HG03342 (cell line): Measurements from ENCODE around the gene ENOX1.

ENCODE experiments used
- ATAC-seq: cut with Tn5 transposase; IDR thresholded peaks from one replicate; pipeline ENCODE4 v1.9.1; 2021; ENCODE audit warnings: mild to moderate bottlenecking, moderate library complexity; ENCODE audit not compliant: unreplicated experiment

Gene ENOX1

GRCh38 chr13:43492745-43493144 lies 294.0 kb downstream of the ENOX1 start:
- no peak for ATAC-seq

GRCh38 chr13:43492311-43492710 lies 294.5 kb downstream of the ENOX1 start:
- ATAC-seq: no peak

GRCh38 chr13:43489233-43489632 lies 297.5 kb downstream of the ENOX1 start:
- no peak for ATAC-seq

DNA sequence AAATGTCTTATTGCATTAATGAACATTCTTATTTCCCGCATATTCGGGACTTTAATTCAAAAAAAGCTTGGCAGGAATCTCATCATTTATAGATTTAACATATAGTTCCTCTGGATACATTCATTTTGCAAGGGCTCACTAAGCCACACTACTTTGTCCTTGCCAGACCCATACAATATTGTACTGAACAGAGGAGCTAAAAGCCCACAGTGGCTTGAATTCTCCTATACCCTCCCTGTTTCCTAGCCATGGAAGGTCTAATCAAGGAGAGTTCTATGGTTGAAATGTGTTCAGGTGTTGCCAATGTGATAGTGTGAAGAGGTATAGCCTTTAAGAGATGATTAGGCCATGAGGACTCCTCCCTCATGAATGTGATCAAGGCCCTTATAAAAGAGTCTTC lies 298.9 kb downstream of the ENOX1 start:
- no peak for ATAC-seq

DNA sequence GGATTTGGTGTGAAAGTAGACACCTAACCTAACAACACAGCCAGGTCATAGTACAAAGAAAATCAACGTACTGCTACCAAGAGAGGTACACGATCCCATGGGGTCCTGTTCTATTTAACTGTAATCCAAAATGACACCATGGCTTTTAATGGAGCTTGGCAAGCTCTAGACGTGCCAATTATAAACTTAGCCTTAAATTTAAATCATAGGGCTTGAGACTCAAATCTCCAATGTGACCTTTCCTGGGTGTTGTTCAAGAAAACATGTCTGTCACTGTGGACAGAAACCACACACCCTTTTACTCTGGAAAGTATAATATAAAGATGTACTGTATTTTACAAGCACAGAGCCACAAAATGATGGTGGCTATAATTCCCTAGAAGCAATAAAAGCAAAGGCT lies 299.3 kb downstream of the ENOX1 start:
- ATAC-seq: no peak

DNA sequence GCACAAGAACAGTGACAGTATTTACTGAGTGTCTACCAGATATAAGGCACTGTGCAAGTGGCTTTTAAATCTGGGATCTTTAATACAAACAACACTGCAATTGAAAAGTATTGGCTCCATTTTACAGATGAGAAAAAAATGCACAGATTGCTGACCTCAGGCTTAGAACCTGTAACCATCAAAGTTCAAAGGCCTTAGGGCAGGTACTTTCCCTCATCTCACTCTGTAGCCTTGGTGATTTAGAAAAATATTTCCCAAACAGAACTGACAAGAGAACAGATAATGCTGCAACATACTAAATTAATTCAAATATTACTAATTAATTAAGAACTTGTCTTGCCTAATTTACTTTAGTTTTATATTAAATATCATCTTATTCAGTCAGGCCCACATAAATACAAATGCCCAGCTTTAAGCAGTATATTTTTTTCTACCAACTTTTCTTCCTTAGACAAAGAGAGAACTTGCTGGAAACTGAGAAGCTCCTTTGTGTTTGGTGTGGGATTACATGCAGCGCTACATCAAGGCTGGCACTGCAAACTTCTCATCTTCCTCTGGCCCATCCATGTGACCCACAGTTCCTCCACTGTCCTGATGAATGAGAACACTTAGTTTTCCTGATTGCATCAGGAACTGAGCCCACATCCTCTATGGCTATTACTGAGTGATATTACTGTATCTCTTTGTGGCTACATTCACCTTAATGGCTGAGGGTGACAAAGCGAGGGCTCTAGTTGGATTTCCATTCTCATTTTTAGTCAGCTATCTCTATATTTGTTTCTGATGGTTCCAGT lies 302.1 kb downstream of the ENOX1 start:
- no peak for ATAC-seq

DNA sequence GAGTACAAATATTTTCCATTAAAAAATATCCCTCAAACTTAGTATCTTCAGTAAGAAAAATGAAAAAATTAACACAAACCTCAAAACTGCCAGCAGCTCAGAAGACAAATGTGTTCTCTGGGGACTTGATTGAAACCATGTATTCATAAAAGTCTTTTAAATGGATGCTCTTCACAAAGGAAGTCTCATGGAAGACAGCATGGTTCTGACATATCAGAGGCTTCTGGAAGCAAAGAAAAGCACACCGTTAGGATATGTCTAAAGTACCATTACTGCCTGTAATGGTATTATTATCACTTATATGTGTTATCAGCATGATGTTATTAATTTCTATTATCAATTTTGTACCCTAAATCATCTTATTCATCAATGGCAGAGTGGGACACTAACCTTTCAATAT lies 302.8 kb downstream of the ENOX1 start:
- ATAC-seq: no peak

- no peak for ATAC-seq
These were observed 304.1 kb downstream of the ENOX1 start for GRCh38 chr13:43482641-43483040.

DNA sequence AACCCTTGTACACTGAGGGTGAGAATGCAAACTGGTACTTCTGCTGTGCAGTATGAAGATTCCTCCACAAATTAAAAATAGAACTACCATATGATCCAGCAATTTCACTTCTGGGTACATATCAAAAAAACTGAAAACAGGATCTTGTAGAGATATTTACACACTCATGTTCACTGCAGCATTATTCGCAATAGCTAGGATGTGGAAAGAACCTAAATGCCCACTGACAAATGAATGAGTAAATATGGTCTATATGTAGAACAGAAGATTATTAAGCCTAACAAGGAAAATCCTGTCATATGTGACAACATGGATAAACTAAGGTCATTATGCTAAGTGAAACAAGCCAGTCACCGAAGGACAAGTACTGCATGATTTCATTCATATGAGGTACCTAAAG lies 304.7 kb downstream of the ENOX1 start:
- ATAC-seq: no peak

GRCh38 chr13:43478902-43479301 lies 307.9 kb downstream of the ENOX1 start:
- no peak for ATAC-seq

DNA sequence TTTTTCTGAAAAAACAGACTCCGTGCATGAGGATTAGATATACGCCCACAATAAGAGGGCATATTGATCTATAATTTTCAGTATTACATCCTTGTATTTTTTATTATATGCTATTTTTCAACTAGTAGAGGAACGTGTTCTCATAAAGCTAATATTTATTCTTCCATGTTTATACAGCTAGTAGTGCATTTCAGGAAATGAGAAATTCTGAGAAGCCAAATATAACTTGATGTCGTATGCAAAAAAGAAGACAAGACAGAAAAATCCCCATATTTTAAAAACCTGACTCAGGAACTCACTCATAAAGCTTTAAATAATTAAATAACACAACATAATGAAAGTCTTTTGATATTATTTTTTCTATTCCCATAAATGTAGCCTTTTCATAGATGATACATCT lies 308.6 kb downstream of the ENOX1 start:
- ATAC-seq: no peak

GRCh38 chr13:43475140-43475539 lies 311.6 kb downstream of the ENOX1 start:
- no peak for ATAC-seq

DNA sequence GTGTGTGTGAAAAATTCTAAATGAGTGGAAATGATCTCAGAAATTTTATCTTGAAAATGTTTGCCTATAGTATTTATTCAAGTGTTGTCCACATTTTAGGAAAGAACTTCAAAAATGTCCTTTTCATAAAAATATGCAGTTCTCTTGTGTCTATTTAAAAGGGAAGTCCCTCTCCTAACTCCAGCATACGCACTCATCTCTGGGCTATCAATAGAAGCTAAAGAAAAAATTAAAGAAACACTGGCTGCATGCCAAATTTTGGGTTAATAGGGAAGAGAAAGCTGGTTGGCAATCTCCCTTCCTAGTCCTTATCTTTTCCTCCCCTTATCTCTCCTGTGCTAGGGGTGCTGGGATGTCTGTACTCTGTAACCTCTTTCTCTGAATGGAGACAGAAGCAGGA lies 313.3 kb downstream of the ENOX1 start:
- ATAC-seq: no peak

DNA sequence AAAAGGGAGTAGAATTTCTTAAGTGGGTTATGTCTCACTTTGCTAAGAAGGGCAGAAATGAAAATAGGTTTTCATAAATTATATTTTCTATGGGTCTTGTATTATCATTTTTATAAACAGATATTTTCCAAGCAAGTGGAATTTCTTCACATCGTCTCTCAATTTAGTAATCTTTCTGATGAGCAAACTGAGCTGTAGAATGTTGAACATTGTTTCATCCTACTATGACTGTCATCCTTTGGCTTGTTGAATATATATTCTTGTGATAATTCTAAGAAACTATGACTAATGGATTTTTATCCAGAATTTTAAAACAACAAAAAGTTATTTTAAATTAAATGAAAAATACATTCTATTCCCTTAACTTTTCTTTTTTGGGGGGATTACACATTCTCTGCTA lies 313.8 kb downstream of the ENOX1 start:
- no peak for ATAC-seq

GRCh38 chr13:43472339-43472738 lies 314.4 kb downstream of the ENOX1 start:
- no peak for ATAC-seq

- ATAC-seq: no peak
These were observed 316.2 kb downstream of the ENOX1 start for GRCh38 chr13:43470610-43471009.

DNA sequence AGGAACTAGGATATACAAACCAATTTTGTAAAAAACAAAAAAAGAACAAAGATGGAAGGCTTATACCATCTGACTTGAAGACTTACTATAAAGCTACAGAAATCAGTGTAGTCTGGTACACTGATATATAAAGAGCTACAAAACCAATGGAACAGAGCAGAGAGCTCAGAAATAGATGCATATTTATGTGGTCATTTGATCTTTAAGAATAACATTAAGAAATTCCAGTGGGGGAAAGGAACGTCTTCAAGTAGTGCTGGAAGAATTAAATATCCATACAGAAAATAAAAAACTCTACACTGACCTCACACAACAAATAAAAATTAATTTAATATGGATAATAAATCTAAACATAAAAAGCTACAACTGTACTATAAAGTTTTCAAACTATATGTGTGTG lies 317.0 kb downstream of the ENOX1 start:
- no peak for ATAC-seq

- ATAC-seq: no peak
These were observed 322.1 kb downstream of the ENOX1 start for GRCh38 chr13:43464578-43465264.

GRCh38 chr13:43448605-43449336 lies 338.0 kb downstream of the ENOX1 start:
- ATAC-seq: no peak

GRCh38 chr13:43446126-43446525 lies 340.6 kb downstream of the ENOX1 start:
- ATAC-seq: no peak

- no peak for ATAC-seq
These were observed 341.1 kb downstream of the ENOX1 start for GRCh38 chr13:43445668-43446067.

DNA sequence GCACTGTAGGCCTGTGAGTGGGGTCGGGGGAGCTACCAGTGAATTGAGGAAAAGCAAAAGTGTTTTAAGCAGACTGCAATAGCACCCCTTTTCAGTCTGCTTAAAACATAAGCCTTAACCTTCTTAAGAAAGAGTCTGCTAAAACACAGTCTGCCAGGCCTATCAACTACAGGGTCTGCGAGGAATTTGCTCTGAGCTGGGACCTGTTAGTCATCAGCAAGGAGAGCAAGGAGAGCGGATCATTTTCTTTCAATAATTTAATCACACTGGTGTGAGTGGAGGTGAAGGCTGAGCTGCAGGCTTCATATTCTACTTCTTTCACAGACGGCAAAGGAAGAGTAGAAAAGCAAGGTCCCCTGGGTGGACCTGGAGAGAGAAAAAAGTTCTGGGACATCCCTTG lies 342.7 kb downstream of the ENOX1 start:
- ATAC-seq: no peak
